Measurements from ENCODE around the gene CHMP2A.
A peak's percentile ranks its signal among the peaks of the same experiment; 100 is the strongest.

The CHMP2A gene

DNA sequence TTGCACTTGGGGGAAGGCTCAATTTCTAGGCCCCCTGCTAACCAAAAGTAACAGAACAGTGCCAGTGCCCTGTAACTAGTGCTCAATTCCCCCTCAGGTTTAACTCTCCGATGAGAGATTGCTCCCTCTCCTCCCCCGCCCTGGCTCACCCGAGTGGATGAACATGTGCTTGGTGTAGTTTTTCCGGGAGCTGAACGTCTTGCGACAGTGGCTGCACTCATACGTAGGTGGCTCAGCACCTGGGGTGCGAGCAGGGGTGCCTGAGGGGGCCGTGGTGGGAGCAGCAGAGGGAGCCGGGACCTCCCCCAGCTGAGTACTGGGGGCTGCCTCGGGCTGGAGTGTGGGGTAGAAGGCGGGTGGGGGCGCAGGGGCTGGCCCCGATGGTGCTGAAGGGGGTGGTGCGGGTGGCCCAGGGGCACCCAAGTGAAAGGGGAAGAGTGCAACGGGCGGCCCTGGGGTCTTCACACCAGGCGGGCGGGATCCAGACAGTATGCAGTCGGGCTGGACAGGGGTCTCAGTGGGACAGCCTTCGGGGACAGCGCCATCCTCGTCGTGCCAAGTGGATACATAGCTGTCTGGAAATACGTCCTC, 38.6 kb downstream of the CHMP2A start:
- no peaks in the 10 kb centered on the region for H3K27me3 ChIP-seq (ENCODE audit: control insufficient read depth, low read length)
- H4K20me1 ChIP-seq (ENCODE audit: control insufficient read depth, insufficient read depth, low read depth, low read length), result no peaks in the 10 kb centered on the region
- no peaks in the 10 kb centered on the region for H3K9me2 ChIP-seq (replicated peaks; ENCODE audit: control insufficient read depth, low read length)
- no peak for TF ChIP-seq CTCF (IDR thresholded peaks at IDR 0.05; ENCODE audit: low read depth, low read length, poor library complexity, severe bottlenecking)
- no peak for TF ChIP-seq EZH2phosphoT487 (IDR thresholded peaks at IDR 0.05; ENCODE audit: borderline replicate concordance, low read length)
- no peaks in the 10 kb centered on the region for H3K9me3 ChIP-seq (ENCODE audit: control insufficient read depth, insufficient read depth, low read length)
- H3K4me2 ChIP-seq (ENCODE audit: low read length), result peak overlapping the region; percentile 91
- peaks cover 28% of the 10 kb centered on the region for H3K36me3 ChIP-seq (ENCODE audit: control insufficient read depth, low read length)
- H3K27ac ChIP-seq (ENCODE audit: low read depth, low read length), result no peak overlapping the region
- peaks cover 41% of the 10 kb centered on the region for H3K4me1 ChIP-seq (ENCODE audit: control insufficient read depth, low read length)
- peaks cover 58% of the 10 kb centered on the region for H3K79me2 ChIP-seq (ENCODE audit: control insufficient read depth, low read length)
- H3K4me3 ChIP-seq (ENCODE audit: low read length), result no peak overlapping the region
- peaks cover 11% of the 10 kb centered on the region for H3F3A ChIP-seq (ENCODE audit: control insufficient read depth, insufficient read depth)

DNA sequence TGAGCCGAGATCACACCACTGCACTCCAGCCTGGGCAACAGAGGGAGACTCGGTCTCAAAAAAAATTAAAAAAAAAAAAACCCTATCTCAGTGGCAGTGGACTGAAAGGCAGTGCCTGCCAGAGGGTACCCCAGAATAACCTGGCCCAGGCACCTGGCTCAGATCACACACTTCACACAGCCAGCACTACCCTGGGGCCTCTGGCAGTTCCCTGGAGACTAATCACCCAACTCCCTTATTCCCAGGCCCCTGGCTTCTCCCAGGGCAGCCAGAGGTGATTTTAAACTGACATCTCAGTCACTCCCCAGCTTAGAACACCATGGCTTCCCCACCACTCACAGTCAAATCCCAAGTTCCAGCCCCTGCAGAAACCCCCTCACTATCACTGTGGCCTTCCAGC, 39.6 kb downstream of the CHMP2A start:
- peak overlapping the region; percentile 91 for H3K4me2 ChIP-seq (ENCODE audit: low read length)
- TF ChIP-seq EZH2phosphoT487 (IDR thresholded peaks at IDR 0.05; ENCODE audit: borderline replicate concordance, low read length) (no peak), CTCF (IDR thresholded peaks at IDR 0.05; ENCODE audit: low read depth, low read length, poor library complexity, severe bottlenecking) (no peak)
- H3K79me2 ChIP-seq (ENCODE audit: control insufficient read depth, low read length), result peaks cover 54% of the 10 kb centered on the region
- peaks cover 37% of the 10 kb centered on the region for H3K4me1 ChIP-seq (ENCODE audit: control insufficient read depth, low read length)
- no peaks in the 10 kb centered on the region for H3K9me3 ChIP-seq (ENCODE audit: control insufficient read depth, insufficient read depth, low read length)
- H3K4me3 ChIP-seq (ENCODE audit: low read length), result peak overlapping the region; percentile 87
- no peaks in the 10 kb centered on the region for H4K20me1 ChIP-seq (ENCODE audit: control insufficient read depth, insufficient read depth, low read depth, low read length)
- H3K27ac ChIP-seq (ENCODE audit: low read depth, low read length), result peak overlapping the region; percentile 3; the same call in 1 of the 2 replicates
- H3F3A ChIP-seq (ENCODE audit: control insufficient read depth, insufficient read depth), result peaks cover 8% of the 10 kb centered on the region
- peaks cover 28% of the 10 kb centered on the region for H3K36me3 ChIP-seq (ENCODE audit: control insufficient read depth, low read length)
- no peaks in the 10 kb centered on the region for H3K27me3 ChIP-seq (ENCODE audit: control insufficient read depth, low read length)
- no peaks in the 10 kb centered on the region for H3K9me2 ChIP-seq (replicated peaks; ENCODE audit: control insufficient read depth, low read length)

DNA sequence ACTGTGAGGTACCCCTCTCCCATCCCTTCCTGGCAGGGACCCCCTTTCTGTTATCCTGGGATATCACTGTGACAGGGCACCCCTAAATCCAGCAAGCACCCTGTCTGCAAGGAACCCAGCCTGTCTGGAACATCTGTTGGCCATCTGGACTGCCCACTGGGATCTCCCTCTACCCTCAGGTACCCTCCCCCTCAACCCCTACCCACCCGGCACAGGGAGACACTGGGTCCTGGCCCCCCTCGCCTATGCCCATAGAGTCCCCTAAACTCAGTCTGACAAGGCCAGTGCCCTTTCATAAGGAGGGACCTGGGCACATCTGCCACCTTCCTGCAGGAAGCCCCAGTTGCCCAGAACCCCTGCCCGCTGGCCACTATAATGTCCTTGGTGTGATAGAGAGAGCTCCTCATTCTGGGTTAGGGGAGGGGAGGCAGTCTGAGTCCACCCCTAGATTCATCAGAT, 40.3 kb downstream of the CHMP2A start:
- H3K4me1 ChIP-seq (ENCODE audit: control insufficient read depth, low read length), result peaks cover 35% of the 10 kb centered on the region
- H3K27me3 ChIP-seq (ENCODE audit: control insufficient read depth, low read length), result no peaks in the 10 kb centered on the region
- H3K27ac ChIP-seq (ENCODE audit: low read depth, low read length), result peak overlapping the region; percentile 51

More for the DNA sequence above, 40.3 kb downstream of the CHMP2A start:
- no peaks in the 10 kb centered on the region for H3K9me2 ChIP-seq (replicated peaks; ENCODE audit: control insufficient read depth, low read length)
- peak overlapping the region; percentile 91 for H3K4me2 ChIP-seq (ENCODE audit: low read length)
- peak overlapping the region; percentile 87 for H3K4me3 ChIP-seq (ENCODE audit: low read length)
- H3K79me2 ChIP-seq (ENCODE audit: control insufficient read depth, low read length), result peaks cover 52% of the 10 kb centered on the region
- peaks cover 6% of the 10 kb centered on the region; the same call in 1 of the 2 replicates for H3F3A ChIP-seq (ENCODE audit: control insufficient read depth, insufficient read depth)
- H3K9me3 ChIP-seq (ENCODE audit: control insufficient read depth, insufficient read depth, low read length), result no peaks in the 10 kb centered on the region
- TF ChIP-seq CTCF (IDR thresholded peaks at IDR 0.05; ENCODE audit: low read depth, low read length, poor library complexity, severe bottlenecking) (no peak), EZH2phosphoT487 (IDR thresholded peaks at IDR 0.05; ENCODE audit: borderline replicate concordance, low read length) (no peak)
- peaks cover 28% of the 10 kb centered on the region for H3K36me3 ChIP-seq (ENCODE audit: control insufficient read depth, low read length)
- H4K20me1 ChIP-seq (ENCODE audit: control insufficient read depth, insufficient read depth, low read depth, low read length), result no peaks in the 10 kb centered on the region

Data from DOHH2 (cell line).